Measurements from ENCODE around the gene UNKL.

DNA sequence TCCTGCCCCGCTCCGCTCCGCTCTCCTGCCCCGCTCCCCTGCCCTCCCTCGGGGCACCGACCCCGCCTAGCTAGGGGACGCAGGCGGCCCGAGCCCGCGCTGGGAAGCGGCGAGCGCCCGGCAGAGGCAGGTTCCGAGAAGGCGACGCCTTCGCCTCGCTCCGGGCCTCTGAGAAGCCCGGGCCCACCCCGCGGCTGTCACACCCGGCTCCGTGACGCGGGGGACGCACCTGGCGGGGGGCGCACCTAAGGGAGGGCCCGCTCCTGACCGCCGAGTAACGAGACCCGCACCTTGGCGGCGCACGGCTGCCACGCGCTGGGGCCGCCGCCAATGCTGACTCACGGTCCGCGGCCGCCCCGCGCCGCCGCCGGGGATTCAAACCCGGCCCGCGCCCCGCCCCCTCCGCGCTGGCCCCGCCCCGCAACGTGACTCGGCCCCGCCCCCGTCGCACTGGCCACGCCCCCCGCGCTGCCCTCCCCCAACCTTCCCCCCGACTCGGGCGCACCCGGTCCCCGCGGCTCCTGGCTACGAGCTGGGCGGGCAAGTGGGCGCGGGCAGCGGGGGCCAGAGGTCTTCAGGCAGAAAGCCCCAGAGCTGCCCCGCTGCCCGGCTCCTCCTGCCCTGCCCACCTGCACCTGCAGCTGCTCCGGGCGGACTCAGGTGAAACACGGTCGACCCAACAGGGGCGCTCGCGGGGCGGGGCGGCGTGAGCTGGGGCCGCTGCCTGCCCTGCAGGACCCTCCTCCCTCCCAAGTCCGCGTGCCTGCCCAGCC, 35.0 kb downstream of the UNKL start:
- TF ChIP-seq POLR2A (IDR thresholded peaks at IDR 0.05; ENCODE audit: control extremely low read depth in 1 of 2, low read depth in 2 of 2, low read length in 2 of 2) = peak in 1 of 2 experiments; percentile 63; a peak in 1 of 3 replicates
- TF ChIP-seq, protein P1, sequence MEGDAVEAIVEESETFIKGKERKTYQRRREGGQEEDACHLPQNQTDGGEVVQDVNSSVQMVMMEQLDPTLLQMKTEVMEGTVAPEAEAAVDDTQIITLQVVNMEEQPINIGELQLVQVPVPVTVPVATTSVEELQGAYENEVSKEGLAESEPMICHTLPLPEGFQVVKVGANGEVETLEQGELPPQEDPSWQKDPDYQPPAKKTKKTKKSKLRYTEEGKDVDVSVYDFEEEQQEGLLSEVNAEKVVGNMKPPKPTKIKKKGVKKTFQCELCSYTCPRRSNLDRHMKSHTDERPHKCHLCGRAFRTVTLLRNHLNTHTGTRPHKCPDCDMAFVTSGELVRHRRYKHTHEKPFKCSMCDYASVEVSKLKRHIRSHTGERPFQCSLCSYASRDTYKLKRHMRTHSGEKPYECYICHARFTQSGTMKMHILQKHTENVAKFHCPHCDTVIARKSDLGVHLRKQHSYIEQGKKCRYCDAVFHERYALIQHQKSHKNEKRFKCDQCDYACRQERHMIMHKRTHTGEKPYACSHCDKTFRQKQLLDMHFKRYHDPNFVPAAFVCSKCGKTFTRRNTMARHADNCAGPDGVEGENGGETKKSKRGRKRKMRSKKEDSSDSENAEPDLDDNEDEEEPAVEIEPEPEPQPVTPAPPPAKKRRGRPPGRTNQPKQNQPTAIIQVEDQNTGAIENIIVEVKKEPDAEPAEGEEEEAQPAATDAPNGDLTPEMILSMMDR (IDR thresholded peaks at IDR 0.05; ENCODE audit: control extremely low read depth in 1 of 3, insufficient read depth in 1 of 3, low read depth in 1 of 3, low read length in 3 of 3) = no peak
- no peak for TF ChIP-seq JUND (IDR thresholded peaks at IDR 0.05; ENCODE audit: low read length)
- peak; percentile 38; the same call in 1 of the 2 replicates for TF ChIP-seq POLR2AphosphoS5 (IDR thresholded peaks at IDR 0.05; ENCODE audit: low read depth, low read length)
- TF ChIP-seq CBX5 (IDR thresholded peaks at IDR 0.05; ENCODE audit: low read depth, low read length) = no peak
- TF ChIP-seq, protein P2, sequence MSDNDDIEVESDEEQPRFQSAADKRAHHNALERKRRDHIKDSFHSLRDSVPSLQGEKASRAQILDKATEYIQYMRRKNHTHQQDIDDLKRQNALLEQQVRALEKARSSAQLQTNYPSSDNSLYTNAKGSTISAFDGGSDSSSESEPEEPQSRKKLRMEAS (IDR thresholded peaks at IDR 0.05) = peak; percentile 62
- TF ChIP-seq EZH2 (IDR thresholded peaks at IDR 0.05; ENCODE audit: low read depth, low read length, severe bottlenecking) = no peak
- TF ChIP-seq KDM1A (IDR thresholded peaks at IDR 0.05; ENCODE audit: borderline replicate concordance, low read length) = no peak
- no peak for TF ChIP-seq NRF1 (IDR thresholded peaks at IDR 0.05; ENCODE audit: low read depth, low read length)
- TF ChIP-seq, protein P3, sequence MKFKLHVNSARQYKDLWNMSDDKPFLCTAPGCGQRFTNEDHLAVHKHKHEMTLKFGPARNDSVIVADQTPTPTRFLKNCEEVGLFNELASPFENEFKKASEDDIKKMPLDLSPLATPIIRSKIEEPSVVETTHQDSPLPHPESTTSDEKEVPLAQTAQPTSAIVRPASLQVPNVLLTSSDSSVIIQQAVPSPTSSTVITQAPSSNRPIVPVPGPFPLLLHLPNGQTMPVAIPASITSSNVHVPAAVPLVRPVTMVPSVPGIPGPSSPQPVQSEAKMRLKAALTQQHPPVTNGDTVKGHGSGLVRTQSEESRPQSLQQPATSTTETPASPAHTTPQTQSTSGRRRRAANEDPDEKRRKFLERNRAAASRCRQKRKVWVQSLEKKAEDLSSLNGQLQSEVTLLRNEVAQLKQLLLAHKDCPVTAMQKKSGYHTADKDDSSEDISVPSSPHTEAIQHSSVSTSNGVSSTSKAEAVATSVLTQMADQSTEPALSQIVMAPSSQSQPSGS (IDR thresholded peaks at IDR 0.05; ENCODE audit: low read length) = no peak
- TF ChIP-seq TBP (IDR thresholded peaks at IDR 0.05; ENCODE audit: low read depth, low read length) = peak; percentile 46; the same call in 1 of the 2 replicates
- TF ChIP-seq, protein P4, sequence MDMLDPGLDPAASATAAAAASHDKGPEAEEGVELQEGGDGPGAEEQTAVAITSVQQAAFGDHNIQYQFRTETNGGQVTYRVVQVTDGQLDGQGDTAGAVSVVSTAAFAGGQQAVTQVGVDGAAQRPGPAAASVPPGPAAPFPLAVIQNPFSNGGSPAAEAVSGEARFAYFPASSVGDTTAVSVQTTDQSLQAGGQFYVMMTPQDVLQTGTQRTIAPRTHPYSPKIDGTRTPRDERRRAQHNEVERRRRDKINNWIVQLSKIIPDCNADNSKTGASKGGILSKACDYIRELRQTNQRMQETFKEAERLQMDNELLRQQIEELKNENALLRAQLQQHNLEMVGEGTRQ (IDR thresholded peaks at IDR 0.05; ENCODE audit: low read length) = no peak
